Neural cell (in vitro differentiated cells): ENCODE measurements around the gene THRB. TPM values are rescaled to one million over a fixed set of nuclear protein-coding genes. Genes with fewer than 3 reads are reported as not detected.

Experiments
- H2AFZ ChIP-seq: fragments of 200-600, 300-800 bp; sonication (generic), shearing (Covaris generic); 2 replicates; pipeline ENCODE4 v1.6.0; 2014; ENCODE audit warnings: low read depth, mild to moderate bottlenecking, antibody characterized with exemption, low read length, moderate library complexity
- H3F3A ChIP-seq: fragments of 200-600 bp; shearing (Covaris generic); 2 replicates; pipeline ENCODE4 v1.6.1; 2016; ENCODE audit warnings: mild to moderate bottlenecking, moderate library complexity, mixed read lengths, antibody characterized with exemption, low read length; ENCODE audit not compliant: insufficient read depth, poor library complexity, severe bottlenecking
- H3K27ac ChIP-seq: fragments of 200-600, 300-800 bp; sonication (generic), shearing (Covaris generic); 2 replicates; pipeline ENCODE4 v1.5.1; 2014; ENCODE audit warnings: mild to moderate bottlenecking, low read length, moderate library complexity
- H3K27me3 ChIP-seq: fragments of 300-800, 200-600 bp; sonication (generic), shearing (Covaris generic); 2 replicates; pipeline ENCODE4 v1.6.0; 2014; ENCODE audit warnings: mild to moderate bottlenecking, low read depth, low read length, moderate library complexity; ENCODE audit not compliant: insufficient read depth
- H3K36me3 ChIP-seq: fragments of 300-800, 200-600 bp; sonication (generic), shearing (Covaris generic); 2 replicates; pipeline ENCODE4 v1.5.1; 2014; ENCODE audit warnings: mild to moderate bottlenecking, antibody characterized with exemption, low read length, moderate library complexity; ENCODE audit not compliant: insufficient read depth
- H3K4me2 ChIP-seq: fragments of 300-800, 200-600 bp; sonication (generic), shearing (Covaris generic); 2 replicates; pipeline ENCODE4 v1.6.0; 2014; ENCODE audit warnings: mild to moderate bottlenecking, low read length
- H3K4me3 ChIP-seq: fragments of 300-800, 200-600 bp; sonication (generic), shearing (Covaris generic); 2 replicates; pipeline ENCODE4 v1.5.1; 2014; ENCODE audit warnings: mild to moderate bottlenecking, low read length, moderate library complexity
- H3K79me2 ChIP-seq: fragments of 200-600 bp; shearing (Covaris generic); replicated peaks from 2 replicates; pipeline ENCODE4 v1.6.0; 2014; ENCODE audit warnings: mild to moderate bottlenecking, low read length, moderate library complexity; ENCODE audit not compliant: insufficient read depth
- H3K9ac ChIP-seq: fragments of 300-800, 200-600 bp; sonication (generic), shearing (Covaris generic); 2 replicates; pipeline ENCODE4 v1.6.1; 2016; ENCODE audit warnings: mild to moderate bottlenecking, low read length, mixed read lengths
- H3K9me2 ChIP-seq: fragments of 200-600 bp; shearing (Covaris generic); 2 replicates; pipeline ENCODE4 v1.6.1; 2016; ENCODE audit warnings: mild to moderate bottlenecking, low read length, mixed read lengths; ENCODE audit not compliant: insufficient read depth
- H3K9me3 ChIP-seq: fragments of 200-600, 300-800 bp; sonication (generic), shearing (Covaris generic); 2 replicates; pipeline ENCODE4 v1.6.1; 2016; ENCODE audit warnings: mild to moderate bottlenecking, mixed run types, low read length, moderate library complexity, mixed read lengths
- H4K20me1 ChIP-seq: fragments of 200-600 bp; shearing (Covaris generic); 2 replicates; pipeline ENCODE4 v1.6.1; 2016; ENCODE audit warnings: mild to moderate bottlenecking, mixed run types; ENCODE audit not compliant: insufficient read depth
- CTCF ChIP-seq: fragments of 450-650 bp; IDR thresholded peaks from 2 replicates; pipeline ENCODE4 v1.5.1; 2014; ENCODE audit warnings: antibody characterized with exemption, mild to moderate bottlenecking, moderate library complexity; ENCODE audit not compliant: poor library complexity, severe bottlenecking
- EP300 ChIP-seq: fragments of 450-650 bp; conservative IDR thresholded peaks from 2 replicates; pipeline ENCODE4 v1.6.1; 2014; ENCODE audit warnings: antibody characterized with exemption, mild to moderate bottlenecking, moderate library complexity; ENCODE audit not compliant: poor library complexity, severe bottlenecking
- EZH2 ChIP-seq: fragments of 200-600, 300-800 bp; shearing (Covaris generic), sonication (generic); IDR thresholded peaks from 2 replicates; pipeline ENCODE4 v1.6.1; 2014; ENCODE audit warnings: antibody characterized with exemption, low read length, borderline replicate concordance, mild to moderate bottlenecking; ENCODE audit not compliant: insufficient read depth, poor library complexity, severe bottlenecking
- MXI1 ChIP-seq: fragments of 450-650 bp; conservative IDR thresholded peaks from 2 replicates; pipeline ENCODE4 v1.6.1; 2014; ENCODE audit warnings: antibody characterized with exemption, mild to moderate bottlenecking; ENCODE audit not compliant: poor library complexity, severe bottlenecking
- POLR2AphosphoS5 ChIP-seq: IDR thresholded peaks from 2 replicates; pipeline ENCODE4 v1.6.1; 2012
- RAD21 ChIP-seq: fragments of 450-650 bp; conservative IDR thresholded peaks from 2 replicates; pipeline ENCODE4 v1.6.1; 2014; ENCODE audit warnings: antibody characterized with exemption, mild to moderate bottlenecking, moderate library complexity
- REST ChIP-seq: IDR thresholded peaks from 2 replicates; pipeline ENCODE4 v1.6.1; 2012; ENCODE audit warnings: borderline replicate concordance
- SMC3 ChIP-seq: fragments of 450-650 bp; conservative IDR thresholded peaks from 2 replicates; pipeline ENCODE4 v1.6.1; 2014; ENCODE audit warnings: antibody characterized with exemption, mild to moderate bottlenecking, moderate library complexity; ENCODE audit not compliant: poor library complexity
- TAF1 ChIP-seq: IDR thresholded peaks from 2 replicates; pipeline ENCODE4 v1.6.1; 2012; ENCODE audit warnings: low read depth
- polyA plus RNA-seq: library from polyadenylated mRNA; depleted of rRNA; stranded (reverse); fragments of >200 nt; gene quantifications from 2 replicates; pipeline ENCODE4 v1.2.3, GENCODE V29; 2014

The THRB gene
- polyA plus RNA-seq, 1 donor from 2014 or later, result 1.7 TPM

GRCh38 chr3:24196526-24196925, 298.1 kb downstream of the THRB start:
- H4K20me1 ChIP-seq, result no peaks in the 10 kb centered on the region
- H3K36me3 ChIP-seq, result no peaks in the 10 kb centered on the region
- no peaks in the 10 kb centered on the region for H3K27me3 ChIP-seq
- no peak for TF ChIP-seq EP300
- TF ChIP-seq SMC3, result no peak
- TF ChIP-seq RAD21, result no peak
- TF ChIP-seq CTCF, result no peak
- no peak for TF ChIP-seq EZH2
- no peak for TF ChIP-seq TAF1
- TF ChIP-seq POLR2AphosphoS5, result no peak
- TF ChIP-seq MXI1, result no peak
- no peak for TF ChIP-seq REST
- no peak overlapping the region for H3K4me3 ChIP-seq
- H3K79me2 ChIP-seq, result no peaks in the 10 kb centered on the region
- H3F3A ChIP-seq, result no peaks in the 10 kb centered on the region
- no peak overlapping the region for H2AFZ ChIP-seq
- H3K9me2 ChIP-seq, result no peaks in the 10 kb centered on the region
- H3K9me3 ChIP-seq, result no peaks in the 10 kb centered on the region
- H3K27ac ChIP-seq, result no peak overlapping the region
- no peak overlapping the region for H3K4me2 ChIP-seq
- no peak overlapping the region for H3K9ac ChIP-seq

- no peaks in the 10 kb centered on the region for H3K36me3 ChIP-seq
- no peaks in the 10 kb centered on the region for H3K9me2 ChIP-seq
- TF ChIP-seq MXI1, result no peak
- H2AFZ ChIP-seq, result no peak overlapping the region
- H3K9me3 ChIP-seq, result no peaks in the 10 kb centered on the region
- no peaks in the 10 kb centered on the region for H3F3A ChIP-seq
- H3K4me2 ChIP-seq, result no peak overlapping the region
- H4K20me1 ChIP-seq, result no peaks in the 10 kb centered on the region
- H3K27me3 ChIP-seq, result no peaks in the 10 kb centered on the region
- H3K27ac ChIP-seq, result no peak overlapping the region
- no peak overlapping the region for H3K4me3 ChIP-seq
- H3K79me2 ChIP-seq, result no peaks in the 10 kb centered on the region
- no peak overlapping the region for H3K9ac ChIP-seq
These were observed 299.0 kb downstream of the THRB start for GRCh38 chr3:24195504-24196230.
